Measurements from ENCODE around the gene SESTD1.

Gene SESTD1, protein sequence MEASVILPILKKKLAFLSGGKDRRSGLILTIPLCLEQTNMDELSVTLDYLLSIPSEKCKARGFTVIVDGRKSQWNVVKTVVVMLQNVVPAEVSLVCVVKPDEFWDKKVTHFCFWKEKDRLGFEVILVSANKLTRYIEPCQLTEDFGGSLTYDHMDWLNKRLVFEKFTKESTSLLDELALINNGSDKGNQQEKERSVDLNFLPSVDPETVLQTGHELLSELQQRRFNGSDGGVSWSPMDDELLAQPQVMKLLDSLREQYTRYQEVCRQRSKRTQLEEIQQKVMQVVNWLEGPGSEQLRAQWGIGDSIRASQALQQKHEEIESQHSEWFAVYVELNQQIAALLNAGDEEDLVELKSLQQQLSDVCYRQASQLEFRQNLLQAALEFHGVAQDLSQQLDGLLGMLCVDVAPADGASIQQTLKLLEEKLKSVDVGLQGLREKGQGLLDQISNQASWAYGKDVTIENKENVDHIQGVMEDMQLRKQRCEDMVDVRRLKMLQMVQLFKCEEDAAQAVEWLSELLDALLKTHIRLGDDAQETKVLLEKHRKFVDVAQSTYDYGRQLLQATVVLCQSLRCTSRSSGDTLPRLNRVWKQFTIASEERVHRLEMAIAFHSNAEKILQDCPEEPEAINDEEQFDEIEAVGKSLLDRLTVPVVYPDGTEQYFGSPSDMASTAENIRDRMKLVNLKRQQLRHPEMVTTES

DNA sequence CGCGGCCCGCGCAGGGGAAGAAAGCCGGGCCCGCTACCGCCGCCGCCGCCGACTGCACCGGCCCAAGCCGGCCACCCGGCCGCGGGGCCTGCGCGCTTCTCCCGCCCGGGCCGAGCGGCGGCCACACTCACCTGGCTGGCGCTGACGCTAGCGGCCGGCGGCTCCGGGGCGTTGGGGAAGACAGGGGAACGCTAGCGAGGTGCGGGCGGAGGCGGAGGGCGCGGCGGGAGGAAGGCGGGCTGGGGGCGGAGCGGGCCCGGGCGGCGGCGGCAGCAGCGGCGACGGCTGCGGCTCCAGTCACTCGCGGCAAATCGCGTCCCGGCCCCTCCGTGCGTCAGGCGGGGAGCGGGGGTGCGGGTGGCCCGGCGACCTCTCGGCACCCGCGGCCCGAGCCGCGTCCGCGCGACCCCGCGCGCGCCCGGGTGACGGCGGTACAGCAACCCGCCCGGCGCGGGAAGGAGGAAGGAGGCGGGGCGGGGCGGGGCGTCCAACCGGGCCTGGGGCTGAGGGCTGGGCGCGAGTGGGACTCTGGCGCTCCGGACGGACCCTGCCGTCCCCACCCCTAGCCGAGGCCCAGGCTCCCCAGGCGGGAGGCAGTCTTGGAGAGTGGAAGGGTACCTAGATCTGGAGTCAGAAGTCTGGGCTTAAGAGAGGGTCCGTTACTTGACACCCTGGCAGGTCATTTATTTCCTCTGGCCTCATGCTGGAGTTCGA is at the start of gene SESTD1:
TSS of gene SESTD1 (minus strand) at position 465 of the 714 bp plus-strand sequence. CDS start 72,991 bp downstream, outside the sequence.
- DNase-seq: peak; percentile 58

DNA sequence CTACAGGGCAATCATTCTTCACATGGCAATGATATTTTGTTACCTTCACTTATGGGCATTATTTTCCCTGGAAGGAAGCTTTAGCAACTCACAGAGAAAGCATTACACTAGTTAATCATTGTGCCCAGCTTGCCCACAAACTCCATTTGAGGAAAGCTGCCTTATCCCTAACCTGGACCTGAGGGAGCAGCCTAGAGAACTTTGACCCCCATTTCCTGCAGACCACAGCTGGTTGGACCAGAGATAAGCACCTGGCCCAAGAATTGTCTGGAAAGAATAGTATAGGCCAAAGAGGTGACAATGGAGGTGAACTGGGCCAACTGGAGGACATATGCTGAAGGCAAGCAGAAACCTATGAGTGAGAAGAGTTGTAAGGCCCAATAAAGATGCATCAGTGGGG is 48.4 kb upstream of the SESTD1 start:
- no peak for DNase-seq

DNA sequence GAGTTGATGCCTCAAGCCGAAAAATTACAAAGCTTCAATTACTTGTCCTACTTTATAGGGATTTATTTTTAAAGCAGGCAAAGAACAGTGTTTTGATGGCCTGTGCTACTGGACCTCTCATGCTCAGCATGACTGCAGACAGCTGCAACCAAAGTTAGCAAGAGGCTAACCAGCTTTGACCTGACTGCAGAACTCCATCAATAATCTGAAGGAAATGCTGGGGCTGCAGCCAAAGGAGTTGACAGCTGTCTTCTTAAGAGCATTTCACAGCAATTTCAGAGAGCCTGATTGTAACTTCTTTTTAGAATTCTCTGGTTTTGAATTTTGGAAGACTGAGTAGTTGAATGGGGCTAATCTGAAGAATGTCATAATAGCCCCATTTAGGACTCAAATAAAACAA is 46.5 kb upstream of the SESTD1 start:
- DNase-seq: no peak

DNA sequence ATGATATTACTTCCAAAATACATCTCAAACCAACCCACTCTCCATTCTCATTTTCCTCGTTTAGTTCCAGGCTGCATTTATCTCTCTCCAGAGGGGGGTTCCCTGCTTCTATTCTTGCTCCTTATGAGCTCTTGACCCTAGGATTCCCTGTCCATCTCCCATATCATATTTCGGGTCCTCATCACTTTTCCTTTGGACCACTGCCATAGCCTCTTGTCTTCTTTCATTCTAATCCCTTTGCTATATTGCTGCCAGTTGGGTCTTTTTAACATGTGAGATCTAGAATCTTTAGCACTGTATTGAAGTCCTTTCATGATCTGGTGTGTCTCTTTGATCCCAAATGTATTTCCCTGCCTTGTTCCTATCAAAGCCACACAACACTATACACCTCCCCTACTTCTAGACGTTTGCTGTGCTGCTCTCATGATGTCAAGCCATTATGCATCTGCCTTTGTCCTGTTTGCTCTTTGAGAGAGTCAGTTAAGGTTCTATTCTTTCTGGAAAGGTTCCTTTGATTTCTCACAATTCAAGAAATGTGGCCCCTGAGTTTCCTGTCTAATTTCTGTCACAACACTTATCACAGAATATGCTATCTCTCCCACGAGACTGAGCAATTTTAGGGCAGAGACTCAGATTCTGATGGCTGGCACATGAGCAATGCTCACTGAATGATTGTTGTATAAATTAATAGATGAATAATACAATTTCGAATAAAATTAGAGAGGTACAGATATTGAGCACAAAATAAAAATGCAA is 43.2 kb upstream of the SESTD1 start:
- DNase-seq: no peak

GRCh38 chr2:179305125-179305524 is 40.5 kb upstream of the SESTD1 start:
- DNase-seq: no peak

DNA sequence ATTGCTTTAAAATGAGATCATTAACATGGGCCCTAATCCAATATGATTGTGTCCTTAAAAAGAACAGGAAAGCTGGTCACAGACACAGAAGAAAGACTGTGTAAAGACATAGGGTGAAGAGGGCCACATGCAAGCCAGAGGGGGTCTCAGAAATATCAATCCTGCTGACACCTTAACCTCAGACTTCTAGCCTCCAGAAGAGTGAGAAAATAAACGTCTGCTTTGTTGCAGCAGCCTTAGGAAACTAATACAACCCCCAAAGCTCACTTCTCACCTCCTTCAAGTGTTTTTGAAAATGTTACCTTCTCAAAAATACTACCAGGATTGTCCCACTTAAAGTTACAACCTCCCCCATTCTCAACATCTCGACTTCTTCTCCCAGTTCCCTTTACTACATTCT is 39.8 kb upstream of the SESTD1 start:
- DNase-seq: no peak

GRCh38 chr2:179302764-179303571 is 38.3 kb upstream of the SESTD1 start:
- DNase-seq: no peak

- no peak for DNase-seq
Observed at GRCh38 chr2:179302149-179302548, 37.5 kb upstream of the SESTD1 start.

GRCh38 chr2:179298666-179299065 is 34.0 kb upstream of the SESTD1 start:
- peak; percentile 12 for DNase-seq

GRCh38 chr2:179297927-179298326 is 33.3 kb upstream of the SESTD1 start:
- DNase-seq: no peak

DNA sequence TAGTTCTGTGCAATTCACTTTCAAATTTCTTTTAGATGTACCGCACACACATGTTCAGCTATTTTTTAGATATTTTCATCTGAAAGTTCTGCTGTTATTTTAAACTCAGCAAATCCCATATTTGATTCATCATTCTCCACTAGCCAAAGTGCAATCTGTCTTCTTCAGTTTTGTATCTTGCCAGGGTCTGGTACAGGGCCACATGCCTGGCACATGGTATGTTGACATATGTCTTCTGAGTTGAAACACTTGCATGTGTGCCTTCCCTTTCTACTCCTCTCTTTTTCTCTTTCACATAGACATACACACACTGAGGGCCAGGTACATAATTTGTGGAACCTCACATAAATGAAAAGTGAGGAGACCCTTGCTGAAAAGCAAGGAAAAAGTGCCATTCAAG is 25.7 kb upstream of the SESTD1 start:
- DNase-seq: no peak

- DNase-seq: no peak
Observed at GRCh38 chr2:179285060-179285459, 20.4 kb upstream of the SESTD1 start.

DNA sequence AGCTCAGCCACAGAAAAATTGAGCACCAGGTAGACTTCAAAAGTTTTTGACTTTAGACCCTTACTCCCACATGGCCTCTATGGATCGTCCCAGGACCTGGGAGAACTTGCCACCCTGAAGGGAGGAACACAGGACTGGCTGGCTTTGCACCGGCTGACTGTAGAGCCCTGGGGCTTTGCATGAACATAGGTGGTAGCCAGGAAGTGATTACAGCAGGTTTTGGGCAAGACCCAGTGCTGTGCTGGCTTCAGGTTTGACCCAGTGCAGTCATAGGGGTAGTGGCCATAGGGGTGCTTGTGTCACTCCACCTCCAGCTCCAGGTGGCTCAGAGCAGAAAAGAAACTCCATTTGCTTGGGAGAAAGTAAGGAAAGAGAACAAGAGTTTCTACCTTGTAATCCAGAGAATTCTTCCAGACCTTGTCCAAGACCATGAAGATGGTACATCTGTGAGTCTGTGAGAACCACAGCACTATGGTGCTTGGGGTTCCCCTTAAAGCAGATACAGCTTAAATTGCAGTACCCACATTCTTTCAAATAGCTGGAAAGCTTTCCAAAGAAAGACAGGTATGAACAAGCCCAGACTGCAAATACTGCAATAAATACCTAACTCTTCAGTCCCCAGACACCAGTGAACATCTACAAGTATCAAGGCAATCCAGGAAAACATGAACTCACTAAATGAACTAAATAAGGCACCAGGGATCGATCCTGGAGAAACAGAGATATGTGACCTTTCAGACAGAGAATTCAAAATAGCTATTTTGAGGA is 13.0 kb upstream of the SESTD1 start:
- DNase-seq: no peak

GRCh38 chr2:179275253-179276012 is 10.8 kb upstream of the SESTD1 start:
- DNase-seq: no peak

- peak; percentile 49 for DNase-seq
Observed at GRCh38 chr2:179274749-179275148, 10.1 kb upstream of the SESTD1 start.

DNA sequence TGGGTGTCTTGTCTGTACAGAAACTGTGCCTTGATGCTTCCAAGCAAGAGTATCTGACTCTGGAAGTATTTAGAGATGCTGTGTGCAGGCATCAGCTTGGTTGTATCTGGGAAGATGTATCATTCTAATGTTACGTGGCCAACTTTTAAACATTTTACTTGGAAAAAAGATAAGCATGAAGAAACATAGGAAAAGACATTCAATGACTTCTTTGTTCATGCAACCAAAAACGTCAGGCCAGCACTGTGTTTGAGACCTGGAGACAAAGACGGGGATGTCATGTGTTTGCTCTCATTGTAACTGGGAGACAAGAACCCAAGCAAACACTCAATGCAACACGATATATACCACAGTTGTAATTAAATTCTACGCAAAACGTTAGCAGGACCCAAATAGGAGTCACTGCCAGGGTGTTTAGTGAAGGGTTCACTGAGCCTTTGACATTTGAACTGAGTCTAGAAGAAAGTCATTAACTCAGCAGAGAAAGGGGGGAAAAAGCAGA is 8.9 kb upstream of the SESTD1 start:
- DNase-seq: peak; percentile 60

DNA sequence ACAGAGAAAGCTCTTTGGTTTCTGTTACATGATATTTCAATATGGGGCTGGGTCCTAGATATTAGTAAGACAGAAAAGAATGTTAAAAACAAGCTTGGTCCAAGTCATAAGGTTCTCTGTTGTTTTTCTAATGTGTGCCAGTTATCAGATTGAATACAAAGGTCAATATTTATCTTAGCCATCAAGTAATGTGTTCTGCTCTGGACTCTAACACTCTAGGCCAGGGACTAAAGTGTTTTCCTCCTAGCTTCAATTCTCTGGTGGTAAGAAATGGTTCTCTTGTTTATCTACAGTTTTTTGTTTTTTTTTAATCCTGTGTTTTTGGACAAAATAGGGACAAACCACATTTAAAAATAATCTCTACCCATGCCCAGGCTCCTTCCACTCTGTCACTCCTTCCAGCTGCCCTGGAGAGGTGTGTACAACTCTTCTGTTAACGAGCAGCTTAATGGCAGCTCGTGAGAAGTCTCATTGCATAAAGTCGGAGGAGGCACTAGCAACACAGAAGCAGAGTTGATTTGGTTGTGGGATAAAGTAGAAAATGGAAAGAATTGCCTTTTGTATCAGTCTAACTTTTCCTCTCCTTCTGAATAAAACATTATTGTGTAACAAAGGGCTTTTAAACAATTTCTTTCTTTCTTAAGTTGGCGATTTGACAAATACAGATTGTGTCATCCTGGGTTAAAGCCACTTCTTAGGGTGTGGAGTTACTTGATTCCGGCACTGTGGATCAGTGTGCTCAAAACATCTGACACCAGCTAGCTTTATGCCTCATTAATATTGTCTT is 8.0 kb upstream of the SESTD1 start:
- peak; percentile 22 for DNase-seq

GRCh38 chr2:179270689-179271088 is 6.1 kb upstream of the SESTD1 start:
- DNase-seq: no peak

- DNase-seq: no peak
Observed at GRCh38 chr2:179268277-179268925, 3.8 kb upstream of the SESTD1 start.

Data from NCI-H1436 (cell line).